HAP-1 (cell line): ENCODE measurements around the gene PALLD.
A peak's percentile ranks its signal among the peaks of the same experiment; 100 is the strongest.
"Not testable (repeated sequence)": the region's sequence is repeated elsewhere in the genome, so short reads cannot be mapped to it uniquely, and the experiment has no call there.

Experiments
- DNase-seq, 2 experiments: peaks; one replicate each; pipeline ENCODE4 v3.0.0-alpha.2; 2016 to 2020; ENCODE audit warnings: low spot score in 2 of 2
- H3K27me3 ChIP-seq: fragments of 250-450 bp; sonication (Bioruptor Pico); 2 replicates; pipeline ENCODE4 v1.5.1; 2020; ENCODE audit warnings: low read depth, mild to moderate bottlenecking, moderate library complexity
- H3K36me3 ChIP-seq: fragments of 250-450 bp; sonication (Bioruptor Pico); replicated peaks from 2 replicates; pipeline ENCODE4 v1.5.1; 2020; ENCODE audit warnings: mild to moderate bottlenecking
- H3K4me1 ChIP-seq: fragments of 250-450 bp; sonication (Bioruptor Pico); 2 replicates; pipeline ENCODE4 v1.5.1; 2020; ENCODE audit warnings: mild to moderate bottlenecking
- H3K4me3 ChIP-seq: fragments of 250-450 bp; sonication (Bioruptor Pico); 2 replicates; pipeline ENCODE4 v1.5.1; 2020; ENCODE audit warnings: mild to moderate bottlenecking, moderate library complexity
- H3K9me3 ChIP-seq: fragments of 250-450 bp; sonication (Bioruptor Pico); 2 replicates; pipeline ENCODE4 v1.5.1; 2020; ENCODE audit warnings: mild to moderate bottlenecking, moderate library complexity
- in situ Hi-C: fragments of 300-500 bp; cut with MboI; formaldehyde crosslinking; loops from 3 replicates; pipeline ENCODE4 v1.14.3; 2020; ENCODE audit warnings: low sequenced_read_pairs, inconsistent platforms, mixed read lengths

The PALLD gene

DNA sequence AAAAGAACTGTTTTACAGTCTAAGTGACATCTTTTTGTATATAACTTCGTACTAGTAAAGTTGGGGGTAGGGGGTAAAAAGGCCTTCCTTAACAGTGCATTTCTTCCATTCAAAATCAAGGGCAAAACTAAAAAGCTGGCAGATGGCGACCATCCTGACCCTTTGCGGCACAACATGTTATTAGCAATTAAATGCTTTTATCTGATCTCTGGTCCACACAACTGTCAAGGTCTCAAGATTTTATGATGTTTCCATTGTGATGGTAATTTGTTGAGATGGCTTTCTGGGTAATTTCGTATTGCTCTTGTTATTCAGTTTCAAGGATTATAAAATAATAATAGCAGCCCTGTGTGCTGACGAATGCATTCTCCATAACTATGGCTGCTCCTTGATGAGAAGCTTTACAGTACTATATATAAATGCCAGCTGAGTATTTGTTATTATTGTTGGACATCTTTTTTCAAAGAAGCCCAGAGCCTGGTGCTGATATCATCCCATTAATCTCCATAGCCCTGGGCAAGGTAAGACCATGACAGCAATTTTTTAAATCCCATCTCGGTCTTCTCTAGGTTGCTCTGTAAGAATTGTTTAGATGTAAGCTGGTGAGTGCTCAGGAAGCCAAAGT lies 423.7 kb downstream of the PALLD start:
- in situ Hi-C loops = loop anchor here (10.0 to 25.0 kb wide), 4 partner anchors 206 to 736 kb away; no protein-coding TSS in a partner anchor
- peaks cover 37% of the 10 kb centered on the region for H3K4me1 ChIP-seq
- H3K36me3 ChIP-seq = peaks cover 20% of the 10 kb centered on the region
- no peak overlapping the region for H3K4me3 ChIP-seq
- no peaks in the 10 kb centered on the region for H3K27me3 ChIP-seq
- H3K9me3 ChIP-seq = no peaks in the 10 kb centered on the region
- DNase-seq = peak; percentile 80 to 99

DNA sequence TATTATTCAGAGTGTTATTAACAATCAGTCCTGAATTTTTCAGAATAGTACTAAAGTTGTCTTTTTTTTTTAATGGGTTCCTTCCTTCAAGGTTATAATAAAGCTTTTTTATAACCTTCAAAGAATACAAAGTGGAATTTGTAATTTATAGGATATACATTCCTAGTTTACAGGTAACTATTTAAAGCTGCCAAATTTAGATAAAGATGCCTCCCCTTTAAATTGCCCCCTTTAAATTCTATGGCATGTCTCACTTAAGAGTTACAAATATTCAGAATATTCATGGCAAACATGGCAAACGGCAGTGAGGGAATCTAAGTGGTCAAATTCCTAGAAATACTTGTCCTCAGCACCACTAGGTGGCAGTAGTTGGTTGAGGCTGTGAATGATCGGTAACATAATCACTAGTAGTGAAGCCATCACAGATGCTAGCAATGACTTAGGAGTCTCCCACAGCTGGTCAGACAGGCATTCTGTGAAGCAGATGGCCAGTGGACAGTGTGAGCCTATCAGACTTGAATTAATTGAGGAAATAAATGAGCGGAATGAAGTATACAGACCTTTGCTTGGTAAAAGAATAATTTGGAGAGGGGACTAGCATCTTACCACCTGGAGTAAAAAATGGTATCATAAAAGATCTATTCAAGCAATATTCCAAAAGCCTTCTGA lies 426.8 kb downstream of the PALLD start:
- Histone ChIP-seq H3K4me1 (peaks cover 25% of the 10 kb centered on the region), H3K9me3 (no peaks in the 10 kb centered on the region), H3K4me3 (no peak overlapping the region), H3K36me3 (peaks cover 40% of the 10 kb centered on the region), H3K27me3 (no peaks in the 10 kb centered on the region)
- DNase-seq = peak; percentile 80 to 81
- in situ Hi-C loops = loop anchor here (10.0 to 25.0 kb wide), 4 partner anchors 209 to 739 kb away; no protein-coding TSS in a partner anchor

DNA sequence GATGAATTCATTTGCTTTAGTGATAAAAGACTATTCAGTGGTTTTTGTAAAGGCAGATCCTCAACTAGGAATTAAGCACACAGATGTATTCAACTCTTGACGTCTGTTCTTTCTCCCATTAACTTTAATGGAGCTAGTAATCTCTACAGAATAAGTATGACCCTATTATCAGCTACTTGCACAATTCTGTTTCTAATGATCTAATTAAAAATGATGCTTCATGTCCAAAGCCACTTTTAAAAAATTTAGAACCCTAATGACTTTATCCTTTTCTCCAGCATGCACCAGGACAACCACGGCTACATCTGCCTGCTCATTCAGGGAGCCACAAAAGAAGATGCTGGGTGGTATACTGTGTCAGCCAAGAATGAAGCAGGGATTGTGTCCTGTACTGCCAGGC lies 427.8 kb downstream of the PALLD start:
- Histone ChIP-seq H3K4me3 (no peak overlapping the region), H3K9me3 (no peaks in the 10 kb centered on the region), H3K4me1 (peaks cover 15% of the 10 kb centered on the region), H3K36me3 (peaks cover 44% of the 10 kb centered on the region), H3K27me3 (no peaks in the 10 kb centered on the region)
- in situ Hi-C loops = loop anchor here (10.0 to 25.0 kb wide), 4 partner anchors 210 to 740 kb away; no protein-coding TSS in a partner anchor
- no peak for DNase-seq

DNA sequence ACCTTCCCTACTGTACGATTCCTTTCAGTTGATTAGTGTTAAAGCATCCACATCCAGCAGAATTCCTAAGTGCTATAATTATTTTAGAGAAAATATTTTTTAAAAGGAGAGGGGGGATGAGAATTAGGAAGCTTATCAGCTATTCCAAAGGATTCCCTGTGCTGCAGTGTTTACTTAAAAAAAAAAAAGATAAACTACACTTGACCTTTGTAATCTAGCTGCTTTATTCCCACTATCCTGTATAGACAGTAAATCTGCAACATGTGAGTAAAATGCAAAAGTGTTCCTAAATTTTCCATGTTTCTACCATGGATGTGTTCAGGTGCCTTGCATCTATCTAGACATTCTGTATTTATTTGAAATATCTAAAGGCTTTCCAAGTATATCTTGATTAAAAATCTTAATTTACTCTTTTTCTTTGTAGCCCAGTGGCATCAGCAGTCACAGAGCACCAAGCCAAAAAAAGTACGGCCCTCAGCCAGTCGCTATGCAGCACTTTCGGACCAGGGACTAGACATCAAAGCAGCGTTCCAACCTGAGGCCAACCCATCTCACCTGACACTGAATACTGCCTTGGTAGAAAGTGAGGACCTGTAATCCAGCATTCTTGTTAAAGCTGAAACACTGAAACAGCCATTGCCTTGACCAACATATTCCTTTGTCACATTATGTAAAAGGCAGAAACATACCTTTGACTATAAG lies 429.1 kb downstream of the PALLD start:
- Histone ChIP-seq H3K4me3 (no peak overlapping the region), H3K9me3 (no peaks in the 10 kb centered on the region), H3K36me3 (peaks cover 44% of the 10 kb centered on the region), H3K4me1 (peaks cover 9% of the 10 kb centered on the region), H3K27me3 (no peaks in the 10 kb centered on the region)
- in situ Hi-C loops = loop anchor here (10.0 kb wide), 3 partner anchors 211 to 741 kb away; no protein-coding TSS in a partner anchor
- DNase-seq = no peak

DNA sequence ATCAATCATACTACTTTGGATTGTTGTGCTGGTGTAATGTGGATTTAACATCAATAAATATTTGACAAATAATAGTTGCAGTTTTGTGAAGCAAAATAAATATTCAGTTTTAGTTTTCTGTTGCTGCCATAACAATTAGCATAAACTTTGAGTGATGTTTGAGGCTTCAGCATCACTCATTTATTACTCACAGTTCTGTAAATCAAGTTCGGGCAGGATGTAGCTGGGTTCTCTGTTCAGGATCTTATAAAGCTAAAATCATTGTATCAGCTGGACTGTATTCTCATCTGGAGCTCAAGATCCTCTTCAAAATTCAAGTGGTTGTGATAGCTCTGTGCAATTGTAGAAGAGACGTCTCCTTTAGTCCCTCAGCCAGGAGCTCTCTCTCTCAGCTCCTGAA lies 431.5 kb downstream of the PALLD start:
- H3K4me1 ChIP-seq = no peaks in the 10 kb centered on the region
- no peaks in the 10 kb centered on the region; the same call in 1 of the 2 replicates for H3K9me3 ChIP-seq
- H3K27me3 ChIP-seq = no peaks in the 10 kb centered on the region
- DNase-seq = no peak
- H3K4me3 ChIP-seq = no peak overlapping the region
- peaks cover 39% of the 10 kb centered on the region for H3K36me3 ChIP-seq
- in situ Hi-C loops = loop anchor here (10.0 kb wide), 3 partner anchors 214 to 744 kb away; no protein-coding TSS in a partner anchor

DNA sequence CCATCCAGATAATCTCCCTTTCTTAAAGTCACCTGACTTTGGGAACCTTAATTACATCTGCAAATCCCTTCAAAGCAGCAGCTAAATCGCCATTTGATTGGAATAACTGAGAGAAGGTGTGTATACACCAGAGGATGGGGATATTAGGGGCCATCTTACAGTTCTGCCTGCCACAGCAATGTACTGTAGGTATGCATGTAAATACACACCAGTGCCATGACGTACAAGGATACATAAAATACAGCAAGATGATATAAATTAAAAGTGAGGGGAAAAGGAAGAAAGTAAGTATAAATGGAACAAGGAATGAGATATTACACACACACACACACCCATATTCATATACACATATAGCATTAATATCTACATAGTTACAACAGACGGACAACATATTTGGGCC lies 432.0 kb downstream of the PALLD start:
- H3K4me1 ChIP-seq = no peaks in the 10 kb centered on the region
- no peak for DNase-seq
- no peaks in the 10 kb centered on the region for H3K27me3 ChIP-seq
- H3K36me3 ChIP-seq = peaks cover 39% of the 10 kb centered on the region
- H3K4me3 ChIP-seq = no peak overlapping the region
- no peaks in the 10 kb centered on the region; the same call in 1 of the 2 replicates for H3K9me3 ChIP-seq
- in situ Hi-C loops = loop anchor here (10.0 kb wide), 3 partner anchors 214 to 744 kb away; no protein-coding TSS in a partner anchor

DNA sequence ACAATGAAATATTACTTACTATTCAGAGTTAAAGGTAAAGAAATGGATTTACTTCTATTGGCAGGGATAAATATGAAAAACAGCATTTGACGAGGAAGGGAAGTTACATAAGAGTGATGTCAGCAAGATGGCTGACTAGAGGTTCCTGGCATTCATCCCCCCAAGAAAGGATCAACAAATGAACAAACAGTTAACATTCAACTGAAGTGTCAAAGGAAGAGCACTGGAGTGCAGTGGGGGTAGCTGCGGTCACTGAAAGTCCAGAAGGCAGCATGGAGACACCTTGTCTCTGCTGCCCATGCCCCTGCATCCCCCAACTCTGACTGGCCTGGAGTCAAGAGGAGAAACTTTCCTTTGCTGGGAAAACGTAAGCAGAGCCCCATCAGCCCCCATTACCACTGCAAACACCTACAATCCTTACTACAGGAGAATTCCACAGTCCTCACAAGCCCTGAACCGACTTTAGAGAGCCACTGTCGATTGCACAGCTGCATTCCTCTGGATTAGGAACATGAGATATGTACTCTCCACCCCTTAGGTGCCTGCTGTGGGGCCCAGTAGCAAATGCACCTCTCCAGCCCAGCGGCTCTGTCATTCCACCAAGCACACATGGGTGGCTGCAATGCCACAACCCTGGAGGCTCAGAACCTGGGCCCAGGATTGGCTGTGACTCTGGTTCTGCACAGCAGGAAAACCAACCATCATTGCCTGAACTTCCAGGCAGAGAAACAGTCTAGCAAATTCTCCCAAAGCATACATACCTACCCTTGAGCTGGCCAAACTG lies 433.8 kb downstream of the PALLD start:
- DNase-seq = no peak
- H3K4me3 ChIP-seq = no peak overlapping the region
- no peaks in the 10 kb centered on the region for H3K27me3 ChIP-seq
- H3K9me3 ChIP-seq = no peaks in the 10 kb centered on the region; the same call in 1 of the 2 replicates
- in situ Hi-C loops = no loop called here
- no peaks in the 10 kb centered on the region for H3K4me1 ChIP-seq
- H3K36me3 ChIP-seq = peaks cover 24% of the 10 kb centered on the region

DNA sequence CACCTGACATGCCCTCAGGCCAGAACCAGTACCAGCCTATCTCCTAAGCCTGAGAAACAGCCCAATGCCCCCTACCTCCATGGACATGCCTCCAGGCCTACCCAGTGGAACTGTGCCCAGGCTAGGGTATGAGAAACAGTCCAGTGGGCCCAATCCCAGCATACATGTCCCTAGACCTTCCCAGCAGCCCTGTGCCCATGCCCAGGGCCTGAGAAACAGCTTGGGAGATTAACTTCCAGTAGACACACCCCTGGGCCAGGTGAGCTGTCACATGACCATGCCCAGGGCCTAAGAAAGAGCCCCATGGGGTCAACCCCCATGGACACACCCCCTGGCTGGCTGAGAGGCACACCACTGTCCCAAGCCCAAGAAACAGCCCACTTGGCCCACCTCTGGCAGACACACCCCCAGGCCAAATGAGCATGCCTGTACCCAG lies 434.4 kb downstream of the PALLD start:
- in situ Hi-C loops = no loop called here
- no peak overlapping the region for H3K4me3 ChIP-seq
- peaks cover 22% of the 10 kb centered on the region for H3K36me3 ChIP-seq
- no peaks in the 10 kb centered on the region; the same call in 1 of the 2 replicates for H3K9me3 ChIP-seq
- no peak for DNase-seq
- no peaks in the 10 kb centered on the region for H3K27me3 ChIP-seq
- H3K4me1 ChIP-seq = no peaks in the 10 kb centered on the region

DNA sequence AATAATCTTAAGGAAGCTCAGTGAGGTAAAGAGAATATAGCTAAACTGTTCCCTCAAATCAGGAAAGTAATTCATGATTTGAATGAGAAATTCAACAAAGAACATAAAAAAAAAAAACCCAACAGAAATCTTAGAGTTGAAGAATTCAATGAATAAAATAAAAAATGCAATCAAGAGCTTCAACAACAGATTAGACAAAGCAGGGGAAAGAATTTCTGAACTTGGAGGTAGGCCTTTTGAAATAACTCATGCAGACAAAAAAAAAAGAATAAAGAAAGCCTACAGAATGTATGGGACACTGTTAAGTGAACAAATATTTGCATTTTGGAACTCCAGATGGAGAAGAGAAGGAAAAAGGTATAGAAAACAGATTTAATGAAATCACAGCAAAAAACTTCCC lies 435.3 kb downstream of the PALLD start:
- H3K9me3 ChIP-seq = no peaks in the 10 kb centered on the region; the same call in 1 of the 2 replicates

DNA sequence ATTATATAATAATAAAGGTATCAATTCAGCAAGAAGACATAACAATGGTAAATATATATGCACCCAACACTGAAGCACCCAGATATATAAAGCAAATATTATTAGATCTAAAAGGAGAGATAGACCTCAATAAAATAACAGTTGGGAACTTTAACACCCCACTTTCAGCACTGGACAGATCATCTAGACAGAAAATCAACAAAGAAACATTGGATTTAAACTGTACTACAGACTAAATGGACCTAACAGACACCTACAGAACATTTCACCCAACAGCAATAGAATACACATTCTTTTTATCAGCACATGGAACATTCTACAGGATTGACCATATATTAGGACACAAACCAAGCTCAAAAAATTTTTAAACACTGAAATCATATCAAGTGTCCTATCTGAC lies 436.6 kb downstream of the PALLD start:
- Histone ChIP-seq H3K36me3 (peaks cover 4% of the 10 kb centered on the region; the same call in 1 of the 2 replicates), H3K27me3 (no peaks in the 10 kb centered on the region), H3K4me1 (no peaks in the 10 kb centered on the region), H3K9me3 (no peaks in the 10 kb centered on the region; the same call in 1 of the 2 replicates), H3K4me3 (no peak overlapping the region)
- in situ Hi-C loops = no loop called here
- no peak for DNase-seq

More for the DNA sequence above, 435.3 kb downstream of the PALLD start:
- H3K4me3 ChIP-seq = no peak overlapping the region
- in situ Hi-C loops = no loop called here
- DNase-seq = no peak
- no peaks in the 10 kb centered on the region for H3K27me3 ChIP-seq
- H3K4me1 ChIP-seq = no peaks in the 10 kb centered on the region
- H3K36me3 ChIP-seq = peaks cover 17% of the 10 kb centered on the region

DNA sequence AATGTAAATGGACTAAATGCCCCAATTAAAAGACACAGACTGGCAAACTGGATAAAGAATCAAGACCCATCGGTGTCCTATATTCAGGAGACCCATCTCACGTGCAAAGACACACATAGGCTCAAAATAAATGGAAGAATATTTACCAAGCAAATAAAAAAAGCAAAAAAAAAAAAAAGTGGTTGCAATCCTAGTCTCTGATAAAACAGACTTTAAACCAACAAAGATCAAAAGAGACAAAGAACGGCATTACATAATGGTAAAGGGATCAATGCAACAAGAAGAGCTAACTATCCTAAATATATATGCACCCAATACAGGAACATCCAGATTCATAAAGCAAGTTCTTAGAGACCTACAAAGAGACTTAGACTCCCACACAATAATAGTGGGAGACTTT lies 440.6 kb downstream of the PALLD start:
- H3K4me3 ChIP-seq, H3K9me3 ChIP-seq, DNase-seq, H3K36me3 ChIP-seq, in situ Hi-C loops, H3K4me1 ChIP-seq, H3K27me3 ChIP-seq: not testable (repeated sequence)

DNA sequence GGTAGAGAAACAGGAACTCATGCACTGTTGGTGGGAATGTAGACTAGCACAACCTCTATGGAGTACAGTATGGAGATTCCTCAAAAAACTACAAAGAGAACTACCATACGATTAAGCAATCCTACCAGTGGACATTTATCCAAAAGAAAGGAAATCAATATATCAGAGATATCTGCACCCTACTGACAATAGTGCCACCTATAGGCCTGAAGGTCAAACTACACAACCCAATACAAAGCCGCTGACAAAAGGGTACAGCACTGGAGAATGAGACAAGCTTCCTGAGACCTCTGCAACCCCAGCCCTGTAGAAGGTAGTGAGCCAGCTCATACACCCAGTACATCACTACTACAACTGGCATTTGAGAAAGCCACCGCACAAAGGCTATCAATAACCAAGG lies 446.1 kb downstream of the PALLD start:
- H3K9me3 ChIP-seq = no peaks in the 10 kb centered on the region
- H3K27me3 ChIP-seq = no peaks in the 10 kb centered on the region
- H3K4me3 ChIP-seq = no peak overlapping the region
- in situ Hi-C loops = no loop called here
- no peaks in the 10 kb centered on the region for H3K4me1 ChIP-seq
- H3K36me3 ChIP-seq = no peaks in the 10 kb centered on the region
- peak; percentile 29 to 34 for DNase-seq

DNA sequence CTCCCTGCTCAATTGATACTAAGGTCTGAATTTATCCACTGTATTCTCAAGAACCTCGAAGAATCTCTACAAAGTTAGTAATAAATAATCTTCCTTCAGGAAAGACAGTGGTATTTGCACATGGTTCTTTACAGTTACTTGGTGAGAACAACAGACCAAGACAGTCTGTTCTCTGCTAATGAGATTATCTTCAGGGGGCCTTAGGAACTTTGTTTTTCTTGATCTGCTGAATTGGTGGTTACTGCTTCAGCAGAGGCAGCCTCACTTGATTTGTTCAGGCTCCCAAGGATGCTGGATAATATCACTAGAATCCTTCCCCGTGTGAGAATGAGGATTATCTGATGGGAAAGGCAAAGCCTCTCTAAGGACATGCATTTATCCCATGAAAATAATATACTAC lies 448.4 kb downstream of the PALLD start:
- in situ Hi-C loops = no loop called here
- no peak for DNase-seq

More for the DNA sequence above, 448.4 kb downstream of the PALLD start:
- no peaks in the 10 kb centered on the region for H3K4me1 ChIP-seq
- H3K4me3 ChIP-seq = no peak overlapping the region
- H3K9me3 ChIP-seq = no peaks in the 10 kb centered on the region
- H3K36me3 ChIP-seq = no peaks in the 10 kb centered on the region
- H3K27me3 ChIP-seq = no peaks in the 10 kb centered on the region
